HuH-7 (cell line): ENCODE results near the gene TAF4B.
"Not testable (repeated sequence)": the region's sequence is repeated elsewhere in the genome, so short reads cannot be mapped to it uniquely, and the experiment has no call there.

ENCODE experiments used
- DNase-seq: peaks from one replicate; pipeline ENCODE4 v3.0.0; 2011; ENCODE audit warnings: low spot score

Gene TAF4B, protein sequence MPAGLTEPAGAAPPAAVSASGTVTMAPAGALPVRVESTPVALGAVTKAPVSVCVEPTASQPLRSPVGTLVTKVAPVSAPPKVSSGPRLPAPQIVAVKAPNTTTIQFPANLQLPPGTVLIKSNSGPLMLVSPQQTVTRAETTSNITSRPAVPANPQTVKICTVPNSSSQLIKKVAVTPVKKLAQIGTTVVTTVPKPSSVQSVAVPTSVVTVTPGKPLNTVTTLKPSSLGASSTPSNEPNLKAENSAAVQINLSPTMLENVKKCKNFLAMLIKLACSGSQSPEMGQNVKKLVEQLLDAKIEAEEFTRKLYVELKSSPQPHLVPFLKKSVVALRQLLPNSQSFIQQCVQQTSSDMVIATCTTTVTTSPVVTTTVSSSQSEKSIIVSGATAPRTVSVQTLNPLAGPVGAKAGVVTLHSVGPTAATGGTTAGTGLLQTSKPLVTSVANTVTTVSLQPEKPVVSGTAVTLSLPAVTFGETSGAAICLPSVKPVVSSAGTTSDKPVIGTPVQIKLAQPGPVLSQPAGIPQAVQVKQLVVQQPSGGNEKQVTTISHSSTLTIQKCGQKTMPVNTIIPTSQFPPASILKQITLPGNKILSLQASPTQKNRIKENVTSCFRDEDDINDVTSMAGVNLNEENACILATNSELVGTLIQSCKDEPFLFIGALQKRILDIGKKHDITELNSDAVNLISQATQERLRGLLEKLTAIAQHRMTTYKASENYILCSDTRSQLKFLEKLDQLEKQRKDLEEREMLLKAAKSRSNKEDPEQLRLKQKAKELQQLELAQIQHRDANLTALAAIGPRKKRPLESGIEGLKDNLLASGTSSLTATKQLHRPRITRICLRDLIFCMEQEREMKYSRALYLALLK

DNA sequence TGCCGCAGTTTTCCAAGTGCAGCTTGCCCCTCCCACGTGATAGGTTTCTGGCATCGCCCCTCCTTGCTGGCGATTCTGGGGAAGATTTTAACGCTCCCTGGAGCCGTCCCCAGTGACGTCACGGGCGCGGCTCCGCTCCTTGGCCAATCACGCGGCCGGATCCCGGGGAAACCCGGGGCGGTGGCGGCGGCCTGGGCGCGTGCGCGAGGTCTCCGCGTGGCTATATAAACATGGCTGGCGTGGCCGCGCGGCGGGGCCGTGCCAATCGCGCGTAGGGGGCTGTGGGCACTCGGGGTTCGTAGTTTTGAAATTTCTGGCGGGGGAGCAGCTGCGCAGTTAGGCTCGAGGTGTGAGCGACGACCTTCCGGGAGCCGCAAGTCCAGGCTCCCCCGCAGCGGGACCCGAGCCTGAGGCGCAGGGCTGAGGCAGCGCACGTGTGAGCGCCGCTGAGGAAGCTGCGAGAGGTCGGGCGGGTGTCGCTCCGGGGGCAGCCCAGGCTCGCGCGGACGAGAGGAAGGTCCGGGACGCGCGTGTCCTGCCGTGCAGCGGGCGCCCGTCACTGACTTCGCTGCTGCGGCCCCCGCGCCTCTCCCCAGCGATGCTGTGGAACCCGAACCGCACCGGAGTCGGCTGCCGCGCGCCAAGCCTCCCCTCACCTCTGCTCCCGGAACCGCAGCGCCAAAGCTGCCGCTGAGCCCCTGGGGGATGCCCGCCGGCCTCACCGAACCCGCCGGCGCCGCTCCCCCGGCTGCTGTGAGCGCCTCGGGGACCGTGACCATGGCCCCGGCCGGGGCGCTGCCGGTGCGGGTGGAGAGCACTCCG is at the start of gene TAF4B:
Gene TAF4B, plus strand, starts transcription at position 217 of the 822 bp plus-strand sequence. Its CDS starts 489 bp downstream, at position 706.
- DNase-seq: peak; percentile 40

DNA sequence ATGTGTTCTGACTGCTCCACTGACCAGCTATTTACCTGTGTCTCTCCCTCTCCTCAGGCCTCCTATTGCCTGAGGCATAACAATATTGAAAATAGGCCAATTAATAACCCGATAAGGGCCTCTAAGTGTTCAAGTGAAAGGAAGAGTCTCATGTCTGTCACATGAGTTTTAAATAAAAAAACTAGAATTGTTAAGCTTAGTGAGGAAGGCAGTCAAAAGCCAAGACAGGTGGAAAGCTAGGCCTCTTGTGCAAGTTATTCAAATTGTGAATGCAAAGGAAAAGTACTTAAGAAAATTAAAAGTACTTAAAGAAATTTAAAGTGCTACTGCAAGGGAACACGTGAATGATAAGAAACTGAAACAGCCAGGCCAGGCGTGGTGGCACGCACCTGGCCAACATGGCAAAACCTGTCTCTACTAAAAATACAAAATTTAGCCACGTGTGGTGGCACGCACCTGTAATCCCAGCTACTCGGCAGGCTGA is 44.9 kb upstream of the TAF4B start:
- no peak for DNase-seq

DNA sequence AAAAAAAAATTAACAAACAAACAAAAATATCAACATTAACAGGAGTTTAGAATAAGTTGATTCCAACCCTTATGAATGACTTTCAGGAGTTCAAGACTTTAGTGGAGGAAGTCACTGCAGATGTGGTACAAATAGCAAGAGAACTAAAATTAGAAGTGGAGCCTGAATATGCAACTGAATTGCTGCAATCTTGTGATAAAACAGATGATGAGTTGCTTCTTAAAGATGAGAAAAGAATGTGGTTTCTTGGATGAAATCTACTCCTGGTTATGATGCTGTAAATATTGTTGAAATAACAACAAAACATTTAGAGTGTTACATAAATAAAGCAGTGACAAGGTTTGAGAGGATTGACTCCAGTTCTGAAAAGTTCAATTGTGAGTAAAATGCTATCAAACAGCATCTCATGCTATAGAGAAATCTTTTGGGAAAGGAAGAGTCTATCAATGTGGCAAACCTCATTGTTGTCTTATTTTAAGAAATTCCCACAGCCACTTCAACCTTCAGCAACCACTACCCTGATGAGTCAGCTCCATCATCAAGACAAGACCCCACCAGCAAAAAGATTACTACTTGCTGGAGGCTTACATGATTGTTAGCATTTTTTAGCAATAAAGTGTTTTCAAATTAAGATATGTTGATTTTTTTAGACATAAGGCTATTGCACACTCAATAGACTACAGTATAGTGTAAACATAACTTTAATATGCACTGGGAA is 42.7 kb upstream of the TAF4B start:
- DNase-seq: no peak

DNA sequence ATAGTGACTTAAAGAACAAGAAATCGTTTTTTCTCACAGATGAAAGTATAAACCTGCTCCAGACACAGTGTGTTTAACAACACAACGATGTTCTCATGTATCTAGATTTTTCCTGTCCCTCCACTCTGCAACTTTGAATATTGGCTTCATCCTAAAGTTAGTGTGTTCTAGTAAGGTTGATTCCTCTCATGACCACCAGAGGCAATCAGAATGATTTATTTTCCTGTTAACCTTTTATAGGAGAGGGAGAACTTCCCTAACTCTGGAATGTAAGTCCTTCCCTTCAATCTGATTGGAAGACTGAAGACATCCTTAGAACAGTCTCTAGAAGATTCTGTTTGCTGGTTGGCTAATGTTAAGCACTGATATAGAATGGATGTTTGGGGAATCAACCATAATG is 41.0 kb upstream of the TAF4B start:
- peak; percentile 4 for DNase-seq

DNA sequence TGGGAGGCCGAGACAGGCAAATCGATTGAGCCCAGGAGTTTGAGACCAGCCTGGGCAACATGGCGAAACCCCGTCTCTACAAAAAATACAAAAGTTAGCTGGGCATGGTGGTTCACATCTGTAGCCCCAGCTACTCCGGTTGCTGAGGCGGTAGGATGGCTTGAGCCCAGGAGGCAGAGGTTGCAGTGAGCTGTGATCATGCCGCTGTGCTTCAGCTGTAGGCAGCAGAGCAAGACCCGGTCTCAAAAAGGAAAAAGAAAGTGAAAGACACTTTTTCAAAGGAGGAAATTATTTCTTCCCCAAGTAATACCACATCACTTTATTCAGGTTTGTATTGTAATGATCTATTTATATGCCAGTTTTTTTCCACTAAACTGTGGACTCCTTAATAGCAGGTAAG is 35.7 kb upstream of the TAF4B start:
- DNase-seq: no peak

DNA sequence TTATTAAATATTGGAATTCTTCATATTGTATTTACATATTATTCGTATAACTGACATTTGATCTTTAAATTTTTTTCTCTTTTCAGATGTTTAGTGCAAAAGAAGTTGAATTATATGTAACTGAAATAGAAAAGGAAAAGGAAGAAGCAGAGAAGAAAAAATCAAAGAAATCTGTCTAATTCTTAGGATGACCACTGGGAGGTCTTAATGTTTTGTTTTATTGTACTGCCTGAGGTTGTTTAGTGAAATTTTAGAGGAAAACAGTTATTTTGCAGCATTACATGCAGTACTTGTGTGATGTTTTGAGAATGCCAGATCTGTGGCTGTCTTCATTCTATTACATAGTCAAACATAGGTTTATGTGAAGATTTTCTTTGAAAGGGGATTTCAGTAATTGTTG is 34.0 kb upstream of the TAF4B start:
- no peak for DNase-seq

DNA sequence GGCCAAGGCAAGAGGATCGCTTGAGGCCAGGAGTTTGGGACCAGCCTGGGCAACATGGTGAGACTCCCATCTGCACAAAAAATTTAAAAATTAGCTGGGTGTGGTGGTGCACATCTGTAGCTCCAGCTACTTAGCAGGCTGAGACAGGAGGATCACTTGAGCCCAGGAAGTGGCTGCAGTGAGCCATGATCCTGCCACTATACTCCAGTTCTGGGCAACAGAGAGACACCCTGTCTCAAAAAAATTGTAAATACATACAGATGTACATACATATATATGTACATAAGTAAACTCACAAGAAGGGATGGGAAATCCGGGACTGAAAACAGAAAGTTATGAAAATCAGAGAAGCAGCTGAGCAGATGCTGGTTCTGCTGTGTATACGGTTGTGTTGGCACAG is 29.6 kb upstream of the TAF4B start:
- no peak for DNase-seq

DNA sequence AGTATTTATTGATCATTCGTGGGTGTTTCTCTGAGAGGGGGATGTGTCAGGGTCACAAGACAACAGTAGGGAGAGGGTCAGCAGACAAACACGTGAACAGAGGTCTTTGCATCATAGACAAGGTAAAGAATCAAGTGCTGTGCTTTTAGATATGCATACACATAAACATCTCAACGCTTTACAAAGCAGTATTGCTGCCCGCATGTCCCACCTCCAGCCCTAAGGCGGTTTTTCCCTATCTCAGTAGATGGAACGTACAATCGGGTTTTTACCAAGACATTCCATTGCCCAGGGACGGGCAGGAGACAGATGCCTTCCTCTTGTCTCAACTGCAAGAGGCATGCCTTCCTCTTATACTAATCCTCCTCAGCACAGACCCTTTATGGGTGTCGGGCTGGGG is 24.2 kb upstream of the TAF4B start:
- not testable (repeated sequence) for DNase-seq

DNA sequence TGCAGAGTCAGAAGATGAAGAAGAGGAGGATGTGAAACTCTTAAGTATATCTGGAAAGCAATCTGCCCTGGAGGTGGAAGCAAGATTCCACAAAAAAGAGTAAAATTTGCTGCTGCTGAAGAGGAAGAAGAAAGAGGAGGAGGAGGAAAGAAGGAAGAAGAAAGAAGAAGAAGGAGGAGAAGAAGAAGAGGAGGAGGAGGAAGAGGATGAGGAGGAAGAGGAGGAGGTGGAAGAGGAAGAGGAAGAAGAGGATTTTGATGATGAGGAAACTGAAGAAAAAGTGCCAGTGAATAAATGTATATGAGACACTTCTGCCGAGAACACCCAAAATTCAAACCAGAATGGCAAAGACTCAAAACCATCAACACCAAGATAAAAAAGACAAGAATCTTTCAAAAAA is 20.9 kb upstream of the TAF4B start:
- DNase-seq: no peak

DNA sequence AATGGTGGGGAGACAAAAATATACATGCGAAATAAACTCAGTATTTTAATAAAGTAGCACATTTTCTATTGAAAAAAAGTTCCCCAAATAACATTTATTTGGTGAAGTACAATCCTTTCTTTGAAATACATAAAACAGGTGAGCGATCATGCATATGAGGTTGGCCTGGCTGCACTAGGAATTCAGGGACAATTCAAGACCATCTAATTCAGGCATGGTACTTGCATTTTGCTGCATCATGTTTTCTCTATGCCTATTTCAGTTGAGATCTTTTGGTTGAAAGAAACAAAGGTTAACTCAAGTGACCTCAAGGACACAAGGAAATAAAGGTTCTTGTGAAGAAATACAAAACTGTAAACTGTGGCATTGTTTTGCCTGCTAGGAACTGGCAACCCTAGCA is 19.8 kb upstream of the TAF4B start:
- DNase-seq: no peak

DNA sequence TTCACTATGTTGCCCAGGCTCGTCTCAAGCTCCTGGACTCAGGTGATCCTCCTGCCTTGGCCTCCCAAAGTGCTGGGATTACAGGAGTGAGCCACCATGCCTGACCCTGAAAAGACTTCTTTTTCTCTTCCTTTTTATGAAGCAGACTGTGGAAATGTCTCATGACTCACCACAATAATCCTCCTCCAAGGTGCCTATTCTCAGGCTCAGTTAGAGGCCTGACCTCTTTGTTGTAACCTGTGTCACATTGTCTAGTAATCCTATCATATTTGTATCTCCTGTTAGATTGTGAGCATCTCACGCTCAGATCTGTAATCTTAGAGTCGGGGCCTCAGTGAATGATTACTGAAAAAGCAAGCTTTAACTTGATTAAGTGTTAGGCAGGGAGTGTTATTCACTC is 18.3 kb upstream of the TAF4B start:
- DNase-seq: no peak

DNA sequence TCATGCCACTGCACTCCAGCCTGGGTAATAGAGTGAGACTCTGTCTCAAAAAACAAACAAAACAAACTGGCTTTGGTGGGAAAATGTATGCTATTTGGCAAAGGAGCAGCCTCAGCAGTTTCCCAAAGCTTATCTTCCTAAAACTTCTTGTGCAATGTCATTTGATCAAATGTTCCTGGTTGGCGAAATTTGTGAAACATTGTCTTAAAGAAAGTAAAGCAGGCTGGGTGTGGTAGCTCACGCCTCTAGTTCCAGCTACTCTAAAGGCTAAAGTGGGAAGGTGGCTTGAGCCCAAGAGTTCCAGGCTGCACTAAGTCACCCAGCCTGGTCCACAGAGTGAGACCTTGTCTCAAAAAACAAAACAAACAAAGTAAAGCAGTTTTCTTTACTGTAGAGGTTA is 17.3 kb upstream of the TAF4B start:
- DNase-seq: no peak

DNA sequence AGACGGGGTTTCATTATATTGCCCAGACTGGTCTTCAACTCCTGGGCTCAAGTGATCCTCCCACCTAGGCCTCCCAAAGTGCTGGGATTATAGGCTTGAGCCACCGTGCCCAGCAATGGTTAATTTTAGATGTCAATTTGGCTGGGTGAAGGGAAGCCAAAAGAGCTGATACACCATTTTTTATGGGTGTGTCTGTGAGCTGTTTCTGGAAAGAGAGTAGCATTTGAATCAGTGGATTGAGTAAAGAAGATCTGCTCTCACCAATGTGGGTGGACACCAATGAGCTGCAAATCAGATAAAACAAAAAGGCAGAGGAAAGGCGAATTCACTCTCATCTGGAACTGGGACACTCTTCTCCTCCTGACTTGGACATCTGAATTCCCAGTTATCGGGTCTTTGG is 16.1 kb upstream of the TAF4B start:
- no peak for DNase-seq

DNA sequence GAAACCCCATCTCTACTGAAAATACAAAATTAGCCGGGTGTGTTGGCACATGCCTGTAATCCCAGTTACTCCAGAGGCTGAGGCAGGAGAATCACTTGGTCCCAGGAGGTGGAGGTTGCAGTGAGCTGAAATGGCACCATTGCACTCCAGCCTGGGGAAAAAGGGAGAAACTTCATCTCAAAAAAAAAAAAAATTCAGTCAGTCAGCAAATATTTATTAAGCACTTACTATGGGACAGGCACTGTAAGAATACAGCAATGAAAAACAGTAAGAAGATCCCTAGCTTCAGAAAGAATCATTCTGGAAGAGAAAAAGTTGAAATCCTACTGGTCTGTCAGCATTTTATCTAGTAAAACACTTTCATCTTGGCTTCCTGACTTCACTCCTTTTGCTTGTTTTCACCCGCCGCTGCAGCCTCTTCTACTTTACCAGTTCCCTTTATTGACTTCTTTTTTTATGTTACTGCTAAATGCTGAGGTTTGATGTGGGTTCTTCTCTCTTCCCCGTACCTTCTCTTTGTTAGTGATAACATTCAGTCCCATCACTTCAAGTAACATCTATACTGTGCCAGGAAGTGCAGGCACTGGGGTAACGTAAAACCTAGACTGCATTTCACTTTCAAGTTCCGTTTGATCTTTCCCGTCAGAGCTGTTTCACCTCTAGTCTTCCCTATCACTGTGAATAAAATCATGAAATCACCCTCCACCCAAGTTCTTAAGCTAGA is 10.8 kb upstream of the TAF4B start:
- no peak for DNase-seq

DNA sequence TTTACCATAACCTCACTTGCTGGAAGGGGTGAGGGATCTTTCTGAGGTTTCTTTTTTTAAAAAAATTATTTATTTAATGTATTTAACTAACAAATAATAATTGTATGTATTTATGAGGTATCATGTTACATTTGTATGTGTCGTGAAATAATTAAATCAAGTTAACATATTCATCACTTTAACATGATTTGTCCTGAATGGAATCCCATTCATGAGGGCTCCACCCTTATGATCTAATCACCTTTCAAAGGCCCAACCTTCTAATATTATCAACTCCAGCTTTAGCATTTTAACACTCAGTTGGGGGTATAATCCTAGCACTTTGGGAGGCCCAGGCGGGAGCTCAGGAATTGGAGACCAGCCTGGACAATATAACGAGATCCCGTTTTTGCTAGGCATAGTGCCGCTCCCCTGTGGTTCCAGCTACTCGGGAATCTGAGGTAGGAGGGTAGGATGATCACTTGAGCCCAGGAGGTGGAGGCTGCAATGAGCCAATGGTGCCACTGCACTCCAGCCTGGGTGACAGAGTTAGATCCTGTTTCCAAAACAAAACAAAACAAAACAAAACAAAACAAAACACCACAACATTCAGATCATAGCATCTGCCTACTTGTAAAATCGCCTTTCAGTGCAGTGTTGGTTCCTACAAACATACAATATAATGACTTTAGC is 1.1 kb upstream of the TAF4B start:
- no peak for DNase-seq

DNA sequence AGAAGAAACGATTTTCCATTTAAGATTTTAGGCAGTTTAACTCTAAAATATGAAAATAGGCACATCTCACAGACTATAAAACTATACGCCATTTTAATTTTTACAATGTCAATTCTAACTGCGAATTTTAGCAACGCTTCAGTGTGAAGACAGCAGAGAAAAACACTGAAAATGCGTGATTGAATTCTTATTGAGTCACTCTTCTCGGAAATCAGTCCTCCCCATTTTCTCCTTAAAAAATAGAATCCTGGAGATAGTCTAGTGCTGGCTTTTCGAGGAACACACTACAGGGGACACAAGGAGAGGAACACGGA is 373 bp upstream of the TAF4B start:
- DNase-seq: no peak

DNA sequence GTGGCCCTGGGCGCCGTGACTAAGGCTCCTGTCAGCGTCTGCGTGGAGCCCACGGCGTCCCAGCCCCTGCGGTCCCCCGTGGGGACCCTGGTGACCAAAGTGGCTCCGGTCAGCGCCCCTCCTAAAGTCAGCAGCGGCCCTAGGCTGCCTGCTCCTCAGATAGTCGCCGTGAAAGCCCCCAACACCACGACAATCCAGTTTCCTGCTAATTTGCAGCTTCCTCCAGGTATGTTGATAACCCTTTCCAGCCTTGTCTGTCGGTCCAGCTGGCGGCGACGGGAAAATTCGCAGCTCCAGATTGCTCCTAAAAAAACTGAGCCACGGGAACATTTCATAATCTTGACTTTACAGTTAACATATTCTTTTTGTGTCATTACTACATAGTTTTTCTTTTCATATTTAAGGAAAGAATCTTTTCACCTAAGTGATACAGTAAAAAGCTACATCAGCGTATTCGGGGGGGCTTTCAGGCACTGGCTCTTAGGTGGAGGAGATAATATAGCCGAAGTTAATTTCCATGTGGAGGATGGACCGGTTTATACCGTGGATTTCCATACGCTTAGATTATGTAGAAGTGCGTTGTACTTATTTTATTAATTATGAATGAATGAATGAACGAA is 916 bp downstream of the TAF4B start:
- no peak for DNase-seq

DNA sequence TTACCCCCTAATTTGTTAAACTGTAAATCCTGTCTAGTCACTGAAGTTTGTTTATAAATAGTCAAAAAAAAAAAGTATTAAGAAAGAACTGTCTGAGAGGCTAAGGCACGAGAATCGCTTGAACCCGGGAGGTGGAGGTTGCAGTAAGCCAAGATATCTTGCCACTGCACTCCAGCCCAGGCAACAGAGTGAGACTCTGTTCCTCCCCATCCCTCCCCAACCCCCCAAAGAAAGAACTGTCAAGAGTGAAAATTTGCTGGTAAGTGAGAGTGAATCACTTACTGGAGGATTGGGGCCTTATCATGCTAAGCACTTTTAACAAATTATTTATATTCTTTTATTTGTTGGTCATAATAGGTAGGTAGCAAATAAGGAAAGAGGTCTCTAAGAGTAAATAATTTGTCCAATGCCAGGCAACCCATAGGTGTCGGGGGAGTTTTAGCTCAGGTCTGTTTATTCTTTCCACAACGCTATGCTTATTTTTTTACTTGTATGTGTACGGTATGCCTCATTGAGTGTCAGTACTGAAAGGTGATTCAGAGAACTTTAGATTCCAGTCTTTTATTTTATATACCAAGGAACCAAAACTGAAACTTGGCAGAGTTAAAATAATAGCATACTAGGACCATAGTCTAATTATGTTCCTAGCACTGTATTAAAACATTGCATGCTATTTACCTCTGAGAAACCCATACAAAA is 2.5 kb downstream of the TAF4B start:
- DNase-seq: no peak

DNA sequence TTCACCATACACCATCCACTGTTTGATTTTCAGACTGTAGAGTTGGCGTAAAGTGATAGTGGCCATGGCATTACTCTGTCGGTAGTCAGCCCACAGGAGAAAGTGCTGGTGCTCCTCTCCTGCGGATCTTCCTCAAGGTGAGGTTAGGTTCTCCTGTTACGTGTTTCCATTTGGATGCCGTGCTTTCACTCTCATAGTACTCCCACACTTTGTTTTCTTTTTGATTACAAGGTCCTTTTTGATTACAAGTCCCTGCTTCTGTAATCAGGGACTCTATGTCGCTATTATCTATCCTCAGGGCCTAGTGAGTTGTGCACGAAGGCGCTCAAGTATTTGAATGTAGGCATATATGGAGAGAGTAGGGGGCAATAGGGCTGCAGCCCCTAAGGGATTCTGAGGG is 4.3 kb downstream of the TAF4B start:
- no peak for DNase-seq

DNA sequence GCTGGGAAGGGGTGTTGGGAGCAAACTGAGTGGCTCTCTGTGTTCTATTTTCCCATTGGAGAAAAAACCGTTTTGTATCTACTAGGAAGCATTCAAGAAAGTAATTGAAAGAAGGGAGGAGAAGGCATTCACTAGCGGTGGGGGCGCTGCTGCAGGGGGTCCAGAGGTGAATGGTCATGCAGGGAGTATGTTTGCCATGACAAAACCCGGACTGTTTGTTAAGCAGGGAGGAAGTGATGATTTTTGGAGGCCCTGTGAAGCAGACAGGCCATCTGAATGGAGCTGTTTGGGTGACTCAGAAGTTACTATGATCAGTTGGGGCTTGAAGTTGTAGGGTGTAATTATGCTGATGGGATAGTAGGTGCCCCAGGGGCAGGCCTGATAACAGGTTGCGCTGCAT is 7.0 kb downstream of the TAF4B start:
- DNase-seq: no peak
